Measurements from ENCODE around the gene TRAF7. TPM values are rescaled to one million over a fixed set of nuclear protein-coding genes. Genes with fewer than 3 reads are reported as not detected.

Gene TRAF7
- total and polyA plus RNA-seq, 2 of the 13 experiments (the other 11 are each of a cell fraction or from before 2014, with no cell fraction given) = 47.9 to 65.6 TPM

GRCh38 chr16:2207872-2208271 lies 52.3 kb downstream of the TRAF7 start:
- Histone ChIP-seq H3K27me3 (ENCODE audit: control insufficient read depth in 1 of 2, insufficient read depth in 2 of 2, low read length in 2 of 2) (no peaks in the 10 kb centered on the region), H4K20me1 (ENCODE audit: insufficient read depth, low read length) (0 out of 2 replicates have a peak, but pooled peaks cover 2% of the 10 kb centered on the region), H3K79me2 (ENCODE audit: insufficient read depth, low read length) (peaks cover 12% of the 10 kb centered on the region), H3K9ac (ENCODE audit: insufficient read depth, low read depth, low read length) (no peak overlapping the region), H3K4me1 (ENCODE audit: insufficient read depth, low read length) (peaks cover 53% of the 10 kb centered on the region), H3K36me3 (replicated peaks in 1 of 2; ENCODE audit: control insufficient read depth in 1 of 2, insufficient read depth in 2 of 2, low read length in 2 of 2) (peaks cover 4 to 19% of the 10 kb centered on the region in 2 experiments; a peak in 4 of 5 replicates), H2AFZ (ENCODE audit: low read length) (no peak overlapping the region), H3K27ac (ENCODE audit: extremely low read length, insufficient read depth, low read length) (no peak overlapping the region), H3K4me2 (ENCODE audit: low read depth, low read length) (no peak overlapping the region), H3K4me3 (replicated peaks in 1 of 3; ENCODE audit: insufficient read depth in 1 of 3, low read depth in 2 of 3, low read length in 3 of 3) (no peak overlapping the region), H3K9me3 (ENCODE audit: low read length) (no peaks in the 10 kb centered on the region)
- DNase-seq (ENCODE audit: low spot score) (no peak), FAIRE-seq (no peak), ATAC-seq (no peak)
- CTCF ChIA-PET (ENCODE audit: low intra/inter-chr PET ratio, low total read pairs) = no interaction called here
- POLR2A ChIA-PET = interaction anchor here (1.2 kb wide), 1 partner anchor 18 kb away, joined by 3 read pairs; no protein-coding TSS in a partner anchor
- BruUV-seq (replicated peaks) = no TSS peak
- intact Hi-C loops (cut with micrococcal nuclease; ENCODE audit: unreplicated experiment) (no loop called here), in situ Hi-C loops (cut with HindIII; ENCODE audit: extremely low pct_ligation_motif_present, low pct_unique_long_range_greater_than_20kb) (no loop called here)
- TF ChIP-seq POLR2A (IDR thresholded peaks at IDR 0.05; ENCODE audit: insufficient read depth in 1 of 2, low read depth in 2 of 2, low read length in 2 of 2) (0 out of 4 replicates have a peak, but pooled peaks of 1 of the 2 experiments have one; percentile 27), HNRNPLL (IDR thresholded peaks at IDR 0.05; ENCODE audit: low read depth, low read length, poor library complexity, severe bottlenecking) (peak; percentile 6), ZNF12 (CRISPR knock-in tag; IDR thresholded peaks at IDR 0.05) (no peak)
- 92% methylated on average over 5 of the region's 9 CpGs for WGBS (ENCODE audit: low lambda C conversion rate)

GRCh38 chr16:2208308-2208707 lies 52.7 kb downstream of the TRAF7 start:
- POLR2A ChIA-PET = no interaction called here
- H3K27me3 ChIP-seq (ENCODE audit: control insufficient read depth in 1 of 2, insufficient read depth in 2 of 2, low read length in 2 of 2) = no peaks in the 10 kb centered on the region
- BruUV-seq (replicated peaks) = no TSS peak
- TF ChIP-seq ZNF160 (CRISPR knock-in tag; IDR thresholded peaks at IDR 0.05) = no peak
- TF ChIP-seq RBFOX2 (IDR thresholded peaks at IDR 0.05; ENCODE audit: low read depth, low read length) = peak; percentile 46; the same call in 1 of the 2 replicates
- peak; percentile 6 for TF ChIP-seq HNRNPLL (IDR thresholded peaks at IDR 0.05; ENCODE audit: low read depth, low read length, poor library complexity, severe bottlenecking)
- TF ChIP-seq ZFY (CRISPR knock-in tag; IDR thresholded peaks at IDR 0.05) = no peak
- 0 out of 4 replicates have a peak, but pooled peaks of 1 of the 2 experiments have one; percentile 10 for TF ChIP-seq POLR2A (IDR thresholded peaks at IDR 0.05; ENCODE audit: insufficient read depth in 1 of 2, low read depth in 2 of 2, low read length in 2 of 2)
- no peak for TF ChIP-seq ZNF580 (CRISPR knock-in tag; IDR thresholded peaks at IDR 0.05; ENCODE audit: borderline replicate concordance, low read depth)
- intact Hi-C loops (cut with micrococcal nuclease; ENCODE audit: unreplicated experiment) = no loop called here
- peaks cover 57% of the 10 kb centered on the region for H3K4me1 ChIP-seq (ENCODE audit: insufficient read depth, low read length)
- H3K27ac ChIP-seq (ENCODE audit: extremely low read length, insufficient read depth, low read length) = no peak overlapping the region
- peaks cover 17% of the 10 kb centered on the region for H3K79me2 ChIP-seq (ENCODE audit: insufficient read depth, low read length)
- H3K4me2 ChIP-seq (ENCODE audit: low read depth, low read length) = no peak overlapping the region
- 0 out of 2 replicates have a peak, but pooled peaks cover 3% of the 10 kb centered on the region for H4K20me1 ChIP-seq (ENCODE audit: insufficient read depth, low read length)
- H3K9ac ChIP-seq (ENCODE audit: insufficient read depth, low read depth, low read length) = no peak overlapping the region
- FAIRE-seq = no peak
- ATAC-seq = no peak
- no peaks in the 10 kb centered on the region for H3K9me3 ChIP-seq (ENCODE audit: low read length)
- 99% methylated on average over 8 of the region's 23 CpGs for WGBS (ENCODE audit: low lambda C conversion rate)
- CTCF ChIA-PET (ENCODE audit: low intra/inter-chr PET ratio, low total read pairs) = no interaction called here
- in situ Hi-C loops (cut with HindIII; ENCODE audit: extremely low pct_ligation_motif_present, low pct_unique_long_range_greater_than_20kb) = no loop called here
- no peak for DNase-seq (ENCODE audit: low spot score)
- no peak overlapping the region for H2AFZ ChIP-seq (ENCODE audit: low read length)
- no peak overlapping the region for H3K4me3 ChIP-seq (replicated peaks in 1 of 3; ENCODE audit: insufficient read depth in 1 of 3, low read depth in 2 of 3, low read length in 3 of 3)
- peaks cover 4 to 20% of the 10 kb centered on the region in 2 experiments; a peak in 4 of 5 replicates for H3K36me3 ChIP-seq (replicated peaks in 1 of 2; ENCODE audit: control insufficient read depth in 1 of 2, insufficient read depth in 2 of 2, low read length in 2 of 2)
